H7 (cell line): ENCODE data around the gene ZNF326. TPM values are rescaled to one million over a fixed set of nuclear protein-coding genes. Genes with fewer than 3 reads are reported as not detected.
"Not testable (repeated sequence)": the region's sequence is repeated elsewhere in the genome, so short reads cannot be mapped to it uniquely, and the experiment has no call there.

Experiments
- DNase-seq: peaks from one replicate; pipeline ENCODE4 v3.0.0; 2012
- H3K27me3 ChIP-seq: 2 replicates; pipeline ENCODE4 v1.6.0; 2011; ENCODE audit warnings: mild to moderate bottlenecking, low read length; ENCODE audit not compliant: control insufficient read depth, insufficient read depth
- H3K36me3 ChIP-seq: replicated peaks from 2 replicates; pipeline ENCODE4 v1.5.1; 2011; ENCODE audit warnings: low read length; ENCODE audit not compliant: control insufficient read depth, insufficient read depth
- H3K4me3 ChIP-seq: 2 replicates; pipeline ENCODE4 v1.5.1; 2011; ENCODE audit warnings: low read depth, mild to moderate bottlenecking, control low read depth, low read length, moderate library complexity; ENCODE audit not compliant: insufficient read depth
- total RNA-seq: library from RNA; depleted of rRNA; stranded (reverse); fragments of >200 nt; shearing (Covaris generic); gene quantifications from 2 replicates; pipeline ENCODE4 v1.2.3, GENCODE V29; 2014

The ZNF326 gene
- total RNA-seq, 1 experiment from 2014 or later, result 8.0 TPM

DNA sequence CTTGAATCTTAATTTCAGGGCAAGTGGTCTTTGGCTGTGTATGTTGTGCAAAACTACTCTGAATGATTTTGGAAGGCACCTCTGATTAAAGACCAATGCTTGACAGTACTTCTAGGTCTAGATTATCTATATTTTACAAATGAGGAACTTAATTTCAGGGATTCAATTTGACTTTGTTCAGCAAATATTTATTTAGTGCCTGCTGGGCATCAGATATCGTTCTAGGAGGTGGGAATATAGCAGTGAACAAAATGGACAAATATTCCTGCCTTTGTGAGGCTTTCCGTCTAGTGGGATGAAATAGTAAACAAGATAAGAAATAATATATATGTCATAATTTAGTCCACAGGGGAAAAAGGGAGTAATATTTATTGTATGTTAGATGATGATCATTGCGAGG, 4.7 kb downstream of the ZNF326 start:
- Histone ChIP-seq H3K36me3 (no peaks in the 10 kb centered on the region), H3K4me3 (no peak overlapping the region), H3K27me3 (no peaks in the 10 kb centered on the region)
- no peak for DNase-seq

DNA sequence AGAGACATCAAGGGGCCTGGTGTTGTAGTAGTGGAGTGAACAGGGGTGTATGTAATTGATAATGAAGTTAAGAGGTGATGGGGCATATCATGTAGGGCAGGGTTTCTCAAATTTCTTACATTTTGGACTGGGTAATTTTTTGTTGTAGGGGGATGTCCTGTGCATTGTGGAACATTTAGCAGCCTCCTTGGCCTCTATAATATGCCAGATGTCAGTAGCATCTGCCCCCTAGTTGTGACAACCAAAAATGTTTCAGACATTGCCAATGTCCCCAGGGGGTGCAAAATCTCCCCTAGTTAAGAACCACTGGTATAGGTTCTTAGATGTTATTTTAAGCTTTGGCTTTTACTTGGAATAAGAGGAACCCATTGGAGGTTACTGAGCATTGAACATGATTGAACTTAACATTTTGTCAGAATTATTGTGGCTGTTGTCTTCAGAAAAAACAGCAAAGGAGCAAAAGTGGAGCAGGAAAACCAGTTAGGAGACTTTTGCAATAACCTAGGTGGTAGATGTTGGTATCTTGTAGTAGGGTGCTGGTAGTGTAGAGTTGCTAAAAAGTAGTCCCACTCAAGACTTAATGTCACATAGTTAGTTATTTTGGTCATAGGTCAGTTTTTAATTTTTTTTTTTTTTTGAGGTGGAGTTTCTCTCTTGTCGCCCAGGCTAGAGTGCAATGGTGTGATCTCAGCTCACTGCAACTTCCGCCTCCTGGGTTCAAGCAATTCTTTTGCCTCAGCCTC, 6.2 kb downstream of the ZNF326 start:
- no peak for DNase-seq
- no peak overlapping the region for H3K4me3 ChIP-seq
- H3K27me3 ChIP-seq, result no peaks in the 10 kb centered on the region
- peaks cover 1% of the 10 kb centered on the region; the same call in 1 of the 2 replicates for H3K36me3 ChIP-seq

DNA sequence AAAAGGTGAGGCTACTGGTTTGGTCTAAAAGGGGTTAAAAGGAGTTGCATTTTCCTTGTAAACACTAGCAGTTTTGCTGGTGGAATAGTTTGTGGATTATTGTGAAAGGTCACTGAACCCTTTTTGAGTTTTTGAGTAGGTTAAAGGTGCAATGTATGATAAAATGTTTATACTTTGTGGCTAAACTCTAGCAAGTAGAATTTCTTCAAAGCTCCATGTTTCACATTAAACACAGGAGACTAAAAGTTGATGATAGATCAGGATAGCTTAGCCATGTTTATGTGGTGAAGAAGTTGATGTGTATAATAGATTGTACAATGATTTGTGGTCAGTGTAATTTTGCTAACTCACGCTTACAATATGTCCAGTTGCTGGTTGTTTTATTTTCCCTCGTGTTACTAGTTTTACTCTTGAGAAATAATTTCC, 13.1 kb downstream of the ZNF326 start:
- Histone ChIP-seq H3K4me3 (no peak overlapping the region), H3K36me3 (peaks cover 2% of the 10 kb centered on the region), H3K27me3 (no peaks in the 10 kb centered on the region)
- DNase-seq, result no peak

DNA sequence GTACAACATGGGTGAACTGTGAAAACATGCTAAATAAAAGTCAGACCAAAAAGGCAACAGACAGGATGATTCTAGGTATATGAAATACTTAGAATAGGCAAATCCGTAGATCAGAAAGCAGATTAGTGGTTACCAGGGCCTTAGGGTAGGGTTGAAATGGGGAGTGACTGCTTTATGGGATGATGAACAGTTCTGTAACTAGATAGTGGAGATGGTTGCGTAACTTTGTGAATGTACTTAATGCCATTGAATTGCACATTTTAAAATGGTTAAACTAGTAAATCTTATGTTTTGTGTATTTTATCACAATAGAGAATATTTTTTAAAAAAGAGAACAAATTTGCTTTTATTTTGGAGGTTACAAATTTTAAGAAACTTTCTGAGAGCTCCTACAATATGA, 17.4 kb downstream of the ZNF326 start:
- H3K4me3 ChIP-seq, result no peak overlapping the region
- no peak for DNase-seq
- H3K36me3 ChIP-seq, result peaks cover 18% of the 10 kb centered on the region
- no peaks in the 10 kb centered on the region for H3K27me3 ChIP-seq

DNA sequence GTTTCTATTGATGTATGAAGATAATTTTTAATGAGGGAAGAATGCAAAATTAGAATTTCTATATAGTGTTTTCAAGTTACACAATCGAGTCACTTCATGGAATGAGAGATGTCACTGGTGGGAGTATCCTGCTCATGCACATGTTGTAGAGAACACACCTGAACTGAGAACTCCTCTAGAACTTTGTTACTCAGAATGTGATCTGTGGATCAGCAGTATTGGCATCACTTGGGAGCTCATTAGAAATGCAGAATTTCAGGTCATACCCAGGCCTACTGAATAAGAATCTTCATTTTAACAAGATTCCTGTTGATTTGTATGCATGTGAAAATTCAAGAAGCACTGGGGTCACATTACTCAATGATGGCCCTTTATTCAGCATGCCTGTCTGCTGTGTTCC, 28.8 kb downstream of the ZNF326 start:
- no peak for DNase-seq
- Histone ChIP-seq H3K36me3 (peaks cover 16% of the 10 kb centered on the region), H3K4me3 (no peak overlapping the region), H3K27me3 (no peaks in the 10 kb centered on the region)

DNA sequence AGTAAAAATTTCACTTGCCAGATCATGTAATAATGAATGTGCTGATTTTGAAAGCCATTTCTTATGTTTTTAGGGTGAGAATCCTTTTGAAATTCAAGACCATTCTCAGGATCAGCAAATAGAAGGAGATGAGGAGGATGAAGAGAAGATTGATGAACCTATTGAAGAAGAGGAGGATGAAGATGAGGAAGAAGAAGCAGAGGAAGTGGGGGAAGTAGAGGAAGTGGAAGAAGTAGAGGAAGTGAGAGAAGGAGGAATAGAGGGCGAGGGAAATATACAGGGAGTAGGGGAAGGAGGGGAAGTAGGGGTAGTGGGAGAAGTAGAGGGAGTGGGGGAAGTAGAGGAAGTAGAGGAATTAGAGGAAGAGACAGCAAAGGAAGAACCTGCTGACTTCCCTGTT, 32.4 kb downstream of the ZNF326 start:
- no peak overlapping the region for H3K4me3 ChIP-seq
- DNase-seq, result no peak
- peaks cover 8% of the 10 kb centered on the region for H3K36me3 ChIP-seq
- H3K27me3 ChIP-seq, result no peaks in the 10 kb centered on the region

DNA sequence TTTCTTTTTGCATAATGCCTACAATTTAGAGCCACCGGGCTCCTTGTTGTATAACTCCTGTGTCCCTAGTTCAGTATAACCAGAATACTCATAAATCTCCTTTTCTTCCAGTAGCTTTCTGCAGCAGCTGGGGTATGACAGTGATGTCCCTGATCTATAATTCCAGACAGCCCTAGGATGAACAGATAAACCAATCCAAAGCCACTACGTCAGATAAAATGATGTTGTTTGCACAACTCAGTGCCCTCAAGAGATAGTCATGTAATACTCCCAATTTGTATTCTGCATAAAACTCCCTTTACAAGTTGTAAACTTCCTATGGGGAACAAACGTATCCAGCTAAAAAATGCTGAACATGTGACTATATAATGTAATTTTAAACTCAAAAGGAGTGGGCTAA, 44.7 kb downstream of the ZNF326 start:
- DNase-seq, result no peak
- no peak overlapping the region for H3K4me3 ChIP-seq
- no peaks in the 10 kb centered on the region for H3K27me3 ChIP-seq
- H3K36me3 ChIP-seq, result no peaks in the 10 kb centered on the region

DNA sequence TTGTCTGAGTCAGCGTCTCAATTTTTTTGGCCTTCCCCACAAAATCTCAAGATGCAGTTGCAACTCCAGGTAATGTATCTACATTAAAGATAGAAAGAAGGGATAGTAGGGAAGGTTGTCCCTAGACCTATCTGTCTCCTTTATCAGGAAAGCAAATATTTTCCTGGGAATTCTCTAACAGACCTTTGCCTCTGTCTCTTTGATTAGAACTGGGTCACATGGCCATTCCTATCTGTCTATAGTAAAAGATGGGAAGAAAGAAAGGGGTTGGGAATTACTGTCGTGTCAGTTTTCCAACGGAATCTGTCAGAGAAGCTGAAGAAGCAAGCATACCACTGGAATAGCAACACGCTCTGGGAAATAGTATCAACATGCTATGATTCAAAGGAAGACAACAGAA, 48.7 kb downstream of the ZNF326 start:
- H3K4me3 ChIP-seq, result no peak overlapping the region
- no peaks in the 10 kb centered on the region for H3K27me3 ChIP-seq
- no peaks in the 10 kb centered on the region for H3K36me3 ChIP-seq
- no peak for DNase-seq

DNA sequence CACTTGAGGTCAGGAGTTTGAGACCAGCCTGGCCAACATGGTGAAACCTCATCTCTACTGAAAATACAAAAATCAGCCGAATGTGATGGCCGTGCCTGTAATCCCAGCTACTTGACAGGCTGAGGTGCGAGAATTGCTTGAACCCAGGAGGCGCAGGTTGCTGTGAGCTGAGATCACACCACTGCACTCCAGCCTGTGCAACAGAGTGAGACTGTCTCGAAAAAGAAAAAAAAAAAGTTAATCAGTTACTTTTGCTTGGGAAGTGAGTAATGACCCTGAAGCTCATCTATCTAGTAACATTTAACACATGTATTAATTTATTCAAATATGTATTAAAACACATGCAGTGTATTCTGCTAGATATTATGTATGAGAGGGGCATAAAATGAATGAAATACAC, 49.4 kb downstream of the ZNF326 start:
- Histone ChIP-seq H3K36me3 (no peaks in the 10 kb centered on the region), H3K4me3 (no peak overlapping the region), H3K27me3 (no peaks in the 10 kb centered on the region)
- DNase-seq, result no peak

DNA sequence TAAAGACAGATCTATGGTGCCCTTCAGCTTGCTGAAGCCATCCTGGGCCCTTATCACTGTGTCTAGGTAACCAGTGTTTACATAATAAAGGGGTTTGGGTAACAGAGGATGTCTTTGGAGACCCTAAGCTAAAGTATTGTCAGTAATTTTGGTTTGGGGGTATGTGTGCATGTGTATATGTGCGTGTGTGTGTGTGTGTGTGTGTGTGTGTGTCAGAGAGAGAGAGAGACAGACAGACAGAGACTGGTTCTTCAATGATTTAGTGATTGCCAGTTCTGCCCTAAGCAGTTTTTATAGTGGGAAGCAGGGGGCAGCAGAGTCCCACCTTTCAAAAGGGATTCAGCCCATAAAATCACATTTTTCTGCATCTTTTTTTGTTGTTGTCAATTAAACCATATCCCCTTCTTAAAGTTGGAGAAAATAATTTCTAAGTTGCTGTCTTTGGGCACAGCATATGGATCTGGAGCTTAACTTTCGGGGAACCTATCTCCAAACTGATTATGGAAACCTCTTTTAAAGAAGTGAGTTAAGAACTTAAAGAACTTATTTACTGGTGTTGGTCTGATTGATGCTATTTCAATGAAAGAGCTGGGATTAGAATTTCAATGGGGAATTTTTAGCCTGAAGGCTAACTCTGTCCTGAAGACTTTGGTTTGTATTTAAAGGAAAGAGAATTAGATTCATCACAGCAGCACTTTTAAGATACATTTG, 51.1 kb downstream of the ZNF326 start:
- Histone ChIP-seq H3K27me3 (no peaks in the 10 kb centered on the region), H3K4me3 (no peak overlapping the region), H3K36me3 (no peaks in the 10 kb centered on the region)
- DNase-seq, result peak; percentile 11

DNA sequence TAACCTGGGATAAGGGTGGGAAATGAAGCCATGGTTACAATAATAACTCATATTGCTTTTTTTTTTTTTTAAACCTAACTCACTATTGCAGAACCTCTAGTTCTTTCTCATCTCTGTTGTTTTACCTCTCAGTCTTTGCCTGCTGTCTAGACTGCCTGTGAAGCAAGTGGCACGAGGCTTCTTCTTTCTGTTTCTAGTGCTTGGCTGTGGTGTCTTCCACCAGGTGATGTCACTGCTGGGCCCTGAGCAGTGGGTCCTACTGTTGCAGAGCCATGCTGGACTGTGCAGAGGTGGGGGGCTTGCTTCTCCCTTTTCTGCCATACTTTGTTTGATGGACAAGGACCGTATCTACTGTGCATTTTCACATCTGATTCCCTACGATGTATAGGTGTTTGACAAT, 51.7 kb downstream of the ZNF326 start:
- DNase-seq, result no peak
- no peaks in the 10 kb centered on the region for H3K36me3 ChIP-seq
- no peaks in the 10 kb centered on the region for H3K27me3 ChIP-seq
- no peak overlapping the region for H3K4me3 ChIP-seq

DNA sequence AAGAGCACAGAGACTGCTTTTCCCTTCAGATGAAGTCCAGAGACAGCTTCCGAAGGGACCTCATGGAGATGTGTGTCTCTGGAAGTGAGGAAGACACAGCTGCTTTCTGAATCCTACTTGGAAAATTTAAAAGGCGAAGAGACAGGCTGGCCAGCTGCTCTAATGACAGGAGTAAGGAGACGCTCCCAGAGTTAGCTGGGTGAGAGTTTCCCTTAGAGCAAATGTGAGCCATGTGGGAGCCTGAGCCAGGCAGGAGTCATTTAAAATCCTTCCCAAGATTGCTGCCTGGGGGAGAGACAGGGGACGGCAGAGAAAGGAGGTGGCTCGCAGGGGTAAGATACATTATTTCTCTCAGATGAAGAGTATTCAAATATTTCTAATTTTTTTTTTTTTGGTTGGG, 53.1 kb downstream of the ZNF326 start:
- Histone ChIP-seq H3K27me3 (no peaks in the 10 kb centered on the region), H3K4me3 (no peak overlapping the region), H3K36me3 (no peaks in the 10 kb centered on the region)
- no peak for DNase-seq

DNA sequence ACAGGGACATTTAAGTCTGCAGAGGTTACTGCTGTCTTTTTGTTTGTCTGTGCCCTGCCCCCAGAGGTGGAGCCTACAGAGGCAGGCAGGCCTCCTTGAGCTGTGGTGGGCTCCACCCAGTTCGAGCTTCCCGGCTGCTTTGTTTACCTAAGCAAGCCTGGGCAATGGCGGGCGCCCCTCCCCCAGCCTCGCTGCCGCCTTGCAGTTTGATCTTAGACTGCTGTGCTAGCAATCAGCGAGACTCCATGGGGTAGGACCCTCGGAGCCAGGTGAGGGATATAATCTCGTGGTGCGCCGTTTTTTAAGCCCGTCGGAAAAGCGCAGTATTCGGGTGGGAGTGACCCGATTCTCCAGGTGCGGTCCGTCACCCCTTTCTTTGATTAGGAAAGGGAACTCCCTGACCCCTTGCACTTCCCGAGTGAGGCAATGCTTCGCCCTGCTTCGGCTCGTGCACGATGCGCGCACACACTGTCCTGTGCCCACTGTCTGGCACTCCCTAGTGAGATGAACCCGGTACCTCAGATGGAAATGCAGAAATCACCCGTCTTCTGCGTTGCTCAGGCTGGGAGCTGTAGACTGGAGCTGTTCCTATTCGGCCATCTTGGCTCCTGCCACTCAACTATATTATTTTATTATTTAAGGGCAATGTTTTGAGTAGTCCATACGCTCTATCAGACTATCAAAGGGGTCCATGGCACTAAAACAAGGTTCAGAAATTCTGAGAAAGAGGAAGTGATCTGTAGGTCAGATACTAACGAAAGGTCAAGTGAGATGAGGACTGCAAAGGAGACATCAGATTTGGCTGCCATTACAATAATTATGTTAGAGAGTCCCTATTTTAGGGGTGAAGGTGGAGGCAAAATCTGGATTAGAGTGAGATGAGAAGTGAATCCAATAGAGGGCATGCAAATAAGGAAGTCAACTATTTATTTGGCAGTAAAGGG, 68.1 kb downstream of the ZNF326 start:
- peak overlapping the region; percentile 32 for H3K4me3 ChIP-seq
- H3K27me3 ChIP-seq, H3K36me3 ChIP-seq, DNase-seq: not testable (repeated sequence)

DNA sequence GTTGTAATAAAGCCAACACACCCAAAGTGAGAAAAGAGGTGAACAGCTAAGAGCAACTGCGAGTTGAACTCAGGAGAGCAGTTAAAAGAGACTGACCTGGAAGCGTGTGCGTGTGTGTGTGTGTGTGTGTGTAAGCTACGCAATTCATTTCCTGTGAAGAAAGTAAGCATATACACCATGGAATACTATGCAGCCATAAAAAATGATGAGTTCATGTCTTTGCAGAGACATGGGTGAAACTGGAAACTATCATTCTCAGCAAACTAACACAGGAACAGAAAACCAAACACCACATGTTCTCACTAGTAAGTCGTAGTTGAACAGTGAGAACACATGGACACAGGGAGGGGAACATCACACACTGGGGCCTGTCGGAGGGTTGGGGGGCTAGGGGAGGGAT, 69.2 kb downstream of the ZNF326 start:
- not testable (repeated sequence) for H3K27me3 ChIP-seq, DNase-seq, H3K4me3 ChIP-seq, H3K36me3 ChIP-seq
